ENCODE measurements around the gene DLEC1. TPM values are rescaled to one million over a fixed set of nuclear protein-coding genes. Genes with fewer than 3 reads are reported as not detected.

DLEC1 gene
- total and polyA plus RNA-seq, 7 donors = 0.01 to 0.09 (median 0.05) TPM; not detected in 2

DNA sequence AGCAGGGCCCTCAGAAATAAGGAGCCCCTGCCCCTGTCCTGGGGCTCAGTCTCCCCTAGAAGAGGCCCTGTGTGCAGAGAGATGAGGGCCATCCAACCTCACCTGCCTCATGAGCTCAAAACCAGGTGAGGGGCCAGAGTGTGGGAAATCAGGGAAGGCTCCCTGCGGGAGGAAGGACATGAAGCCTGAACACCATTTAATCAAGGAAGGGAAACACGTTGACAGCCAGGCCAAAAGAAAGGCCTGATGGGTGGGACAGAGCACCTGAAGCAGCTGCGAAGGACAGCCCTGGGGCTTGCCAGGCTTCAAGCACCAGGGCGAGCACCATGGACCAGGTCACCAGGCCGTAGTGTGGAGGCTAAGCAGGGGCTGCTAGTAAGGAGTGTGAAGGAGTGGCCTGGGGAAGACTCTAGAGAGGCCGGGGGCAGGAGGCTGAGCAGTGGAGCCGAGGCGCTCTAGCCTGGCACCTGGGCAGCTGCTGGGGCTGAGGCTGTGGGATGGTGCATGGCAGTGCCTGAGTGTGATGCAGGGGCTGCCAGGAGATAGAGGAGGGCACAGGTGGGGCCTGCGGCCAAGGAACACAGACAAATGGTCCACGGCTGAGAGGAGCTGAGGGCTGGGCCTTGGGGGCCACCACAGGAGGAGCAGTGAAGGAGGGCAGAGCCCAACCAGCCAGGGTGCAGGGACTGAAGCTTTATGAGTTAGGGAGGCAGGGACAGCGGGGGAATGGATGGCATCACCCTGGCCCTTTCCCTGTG, 81.9 kb downstream of the DLEC1 start:
- intact Hi-C loops (cut with DNase I) = loop anchor here in 1 of 2 donors (10.0 kb wide), 1 partner anchor 354 kb away; no protein-coding TSS in a partner anchor
- H3K4me3 ChIP-seq = no peak overlapping the region
- no peaks in the 10 kb centered on the region for H3K27me3 ChIP-seq (ENCODE audit: insufficient read depth in 3 of 3, low read length in 2 of 3)
- ATAC-seq (no peak), DNase-seq (no peak)
- no peaks in the 10 kb centered on the region for H3K4me1 ChIP-seq
- H3K27ac ChIP-seq = no peak overlapping the region
- peaks cover 11 to 64% of the 10 kb centered on the region in 2 donors for H3K36me3 ChIP-seq (ENCODE audit: insufficient read depth in 1 of 2, low read depth in 1 of 2)
- no peaks in the 10 kb centered on the region for H3K9me3 ChIP-seq
- TF ChIP-seq, protein P1, sequence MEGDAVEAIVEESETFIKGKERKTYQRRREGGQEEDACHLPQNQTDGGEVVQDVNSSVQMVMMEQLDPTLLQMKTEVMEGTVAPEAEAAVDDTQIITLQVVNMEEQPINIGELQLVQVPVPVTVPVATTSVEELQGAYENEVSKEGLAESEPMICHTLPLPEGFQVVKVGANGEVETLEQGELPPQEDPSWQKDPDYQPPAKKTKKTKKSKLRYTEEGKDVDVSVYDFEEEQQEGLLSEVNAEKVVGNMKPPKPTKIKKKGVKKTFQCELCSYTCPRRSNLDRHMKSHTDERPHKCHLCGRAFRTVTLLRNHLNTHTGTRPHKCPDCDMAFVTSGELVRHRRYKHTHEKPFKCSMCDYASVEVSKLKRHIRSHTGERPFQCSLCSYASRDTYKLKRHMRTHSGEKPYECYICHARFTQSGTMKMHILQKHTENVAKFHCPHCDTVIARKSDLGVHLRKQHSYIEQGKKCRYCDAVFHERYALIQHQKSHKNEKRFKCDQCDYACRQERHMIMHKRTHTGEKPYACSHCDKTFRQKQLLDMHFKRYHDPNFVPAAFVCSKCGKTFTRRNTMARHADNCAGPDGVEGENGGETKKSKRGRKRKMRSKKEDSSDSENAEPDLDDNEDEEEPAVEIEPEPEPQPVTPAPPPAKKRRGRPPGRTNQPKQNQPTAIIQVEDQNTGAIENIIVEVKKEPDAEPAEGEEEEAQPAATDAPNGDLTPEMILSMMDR (IDR thresholded peaks at IDR 0.05) = no peak
- WGBS, 3 donors = 80 to 89% (median 86%) methylated on average over 11 of the region's 11 CpGs

DNA sequence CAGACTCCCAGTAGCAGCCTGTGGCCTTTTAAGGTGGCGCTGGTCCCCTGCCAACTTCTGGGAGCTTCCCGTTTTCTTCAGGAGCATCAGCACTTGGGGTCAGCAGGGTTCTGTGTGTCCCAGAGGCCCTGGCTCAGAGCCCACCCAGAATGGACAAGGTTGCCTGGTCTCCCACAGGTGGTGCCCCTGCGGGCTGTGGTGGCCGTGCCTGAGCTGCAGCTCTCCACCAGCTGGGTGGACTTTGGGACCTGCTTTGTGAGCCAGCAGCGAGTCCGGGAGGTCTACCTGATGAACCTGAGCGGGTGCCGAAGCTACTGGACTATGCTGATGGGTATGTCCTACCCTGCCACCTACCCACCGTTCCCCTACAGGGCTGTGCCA, 82.4 kb downstream of the DLEC1 start:
- ATAC-seq (no peak), DNase-seq (no peak)
- intact Hi-C loops (cut with DNase I) = loop anchor here in 1 of 2 donors (10.0 kb wide), 1 partner anchor 353 kb away; no protein-coding TSS in a partner anchor
- peaks cover 11 to 70% of the 10 kb centered on the region in 2 donors for H3K36me3 ChIP-seq (ENCODE audit: insufficient read depth in 1 of 2, low read depth in 1 of 2)
- H3K4me1 ChIP-seq = no peaks in the 10 kb centered on the region
- no peak overlapping the region for H3K27ac ChIP-seq
- 82 to 86% (median 84%) methylated on average over 9 of the region's 9 CpGs for WGBS, 3 donors
- no peaks in the 10 kb centered on the region for H3K9me3 ChIP-seq
- H3K27me3 ChIP-seq (ENCODE audit: insufficient read depth in 3 of 3, low read length in 2 of 3) = no peaks in the 10 kb centered on the region
- H3K4me3 ChIP-seq = no peak overlapping the region
- TF ChIP-seq, protein P1 (IDR thresholded peaks at IDR 0.05) = no peak

DNA sequence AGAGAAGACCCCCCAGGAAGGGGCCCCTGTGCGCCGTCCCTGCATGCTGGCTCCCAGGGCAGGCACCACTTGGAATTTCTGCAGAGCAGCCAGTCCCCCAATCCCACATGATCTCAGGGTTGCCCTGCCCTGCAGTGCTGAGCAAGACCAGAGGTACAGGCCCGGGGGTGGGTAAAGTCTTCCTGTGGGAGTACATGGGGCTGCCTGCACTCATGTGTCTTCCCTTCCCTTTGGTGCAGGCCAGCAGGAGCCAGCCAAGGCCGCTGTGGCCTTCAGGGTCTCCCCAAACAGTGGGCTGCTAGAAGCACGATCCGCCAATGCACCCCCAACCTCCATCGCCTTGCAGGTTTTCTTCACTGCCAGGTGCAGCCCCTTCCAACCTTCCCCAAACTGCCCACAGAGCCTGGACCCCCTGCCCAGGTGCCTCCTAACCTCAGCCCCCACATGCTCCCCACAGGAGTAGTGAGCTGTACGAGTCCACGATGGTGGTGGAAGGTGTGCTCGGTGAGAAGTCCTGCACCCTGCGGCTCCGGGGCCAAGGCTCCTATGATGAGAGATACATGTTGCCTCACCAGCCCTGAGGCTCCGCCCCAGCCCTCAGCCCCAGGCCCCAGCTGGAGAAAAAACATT, 82.9 kb downstream of the DLEC1 start:
- H3K27ac ChIP-seq = no peak overlapping the region
- peaks cover 11 to 75% of the 10 kb centered on the region in 2 donors for H3K36me3 ChIP-seq (ENCODE audit: insufficient read depth in 1 of 2, low read depth in 1 of 2)
- TF ChIP-seq, protein P1 (IDR thresholded peaks at IDR 0.05) = no peak
- 90 to 93% (median 92%) methylated on average over 13 of the region's 13 CpGs for WGBS, 3 donors
- no peak for ATAC-seq
- H3K27me3 ChIP-seq (ENCODE audit: insufficient read depth in 3 of 3, low read length in 2 of 3) = no peaks in the 10 kb centered on the region
- intact Hi-C loops (cut with DNase I) = loop anchor here in 1 of 2 donors (10.0 kb wide), 1 partner anchor 353 kb away; no protein-coding TSS in a partner anchor
- DNase-seq = no peak
- H3K4me3 ChIP-seq = no peak overlapping the region
- H3K4me1 ChIP-seq = no peaks in the 10 kb centered on the region
- no peaks in the 10 kb centered on the region for H3K9me3 ChIP-seq

DNA sequence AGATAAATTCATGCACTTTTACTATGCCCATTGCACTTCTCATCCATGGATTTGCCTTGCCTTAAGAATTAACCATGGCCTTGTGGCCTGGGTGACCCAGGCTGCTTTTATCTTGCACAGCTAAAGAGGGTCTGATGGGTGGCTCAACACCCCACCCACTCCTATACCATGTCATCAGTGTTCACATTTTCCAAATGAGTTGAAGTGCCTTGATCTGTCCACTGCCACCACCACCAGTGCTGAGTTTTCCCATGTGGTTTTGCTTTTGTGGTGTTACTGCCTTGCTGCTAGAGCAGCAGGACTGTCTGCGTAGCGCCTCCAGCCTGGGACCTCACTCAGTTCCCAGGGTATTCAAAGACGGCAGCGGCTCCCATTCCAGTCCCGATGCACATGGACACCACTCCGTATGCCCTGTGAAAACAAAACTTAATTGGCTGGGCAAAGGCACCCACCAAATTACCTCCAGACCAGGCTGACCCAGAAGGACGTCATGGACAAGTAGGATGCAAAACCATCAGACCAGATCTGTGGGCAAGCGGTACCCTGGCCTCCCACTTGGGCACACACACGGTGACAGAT, 83.8 kb downstream of the DLEC1 start:
- DNase-seq (no peak), ATAC-seq (no peak)
- Histone ChIP-seq H3K4me1 (no peaks in the 10 kb centered on the region), H3K27me3 (ENCODE audit: insufficient read depth in 3 of 3, low read length in 2 of 3) (no peaks in the 10 kb centered on the region), H3K36me3 (ENCODE audit: insufficient read depth in 1 of 2, low read depth in 1 of 2) (peaks cover 16 to 84% of the 10 kb centered on the region in 2 donors), H3K9me3 (no peaks in the 10 kb centered on the region), H3K27ac (no peak overlapping the region), H3K4me3 (no peak overlapping the region)
- intact Hi-C loops (cut with DNase I) = loop anchor here in 1 of 2 donors (10.0 kb wide), 1 partner anchor 352 kb away; no protein-coding TSS in a partner anchor
- TF ChIP-seq, protein P1 (IDR thresholded peaks at IDR 0.05) = no peak
- WGBS, 3 donors = 86 to 92% (median 89%) methylated on average over 9 of the region's 9 CpGs

Data from psoas muscle (tissue), 8 donors.